22Rv1 (cell line): ENCODE data around the gene DLG4.

Experiments used
- CTCF ChIP-seq: fragments of 450-650 bp; IDR thresholded peaks from 2 replicates; pipeline ENCODE4 v1.5.1; 2017; ENCODE audit warnings: mild to moderate bottlenecking
- ZFX ChIP-seq: fragments of 450-650 bp; IDR thresholded peaks from 2 replicates; pipeline ENCODE4 v1.6.1; 2017; ENCODE audit warnings: antibody characterized with exemption, borderline replicate concordance

- no peak for TF ChIP-seq CTCF
- no peak for TF ChIP-seq ZFX
Observed at GRCh38 chr17:7191571-7192270, 27.9 kb downstream of the DLG4 start.
